ENCODE data around the gene CPLX1.

Gene CPLX1

DNA sequence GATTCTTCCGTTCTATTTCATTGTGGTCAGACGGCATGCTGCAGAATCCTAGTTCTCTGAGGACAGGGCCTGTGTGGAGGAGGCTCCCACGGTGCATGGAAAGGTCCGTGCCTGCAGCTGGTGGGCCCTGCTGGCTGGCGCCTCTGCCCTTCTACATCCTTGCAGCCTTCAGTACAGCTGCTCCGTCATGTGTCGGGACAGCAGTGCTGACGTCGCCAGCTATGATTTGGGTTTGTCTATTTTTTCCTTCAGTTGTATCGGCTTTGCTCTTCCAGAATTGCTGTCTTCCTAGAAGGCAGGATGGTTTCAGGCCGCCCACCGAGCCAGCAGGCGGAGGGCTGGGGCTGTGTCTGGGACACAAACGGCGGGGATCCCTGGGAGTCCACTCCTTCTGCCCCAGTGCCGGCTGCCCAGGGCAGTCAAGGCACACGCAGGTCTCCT is 32.1 kb upstream of the CPLX1 start:
- ChIA-PET CTCF (no interaction called here), POLR2A (no interaction called here)
- no peak for TF ChIP-seq TARDBP (IDR thresholded peaks at IDR 0.05)
- TF ChIP-seq L3MBTL2 (conservative IDR thresholded peaks at IDR 0.05): no peak
- TF ChIP-seq CTBP1 (IDR thresholded peaks at IDR 0.05; ENCODE audit: borderline replicate concordance): no peak
- no peak for TF ChIP-seq PKNOX1 (IDR thresholded peaks at IDR 0.05)
- no peak for TF ChIP-seq ELF4 (IDR thresholded peaks at IDR 0.05)
- TF ChIP-seq ZNF384 (IDR thresholded peaks at IDR 0.05): no peak
- TF ChIP-seq SUZ12 (IDR thresholded peaks at IDR 0.05): no peak
- TF ChIP-seq FOXM1 (IDR thresholded peaks at IDR 0.05; ENCODE audit: borderline replicate concordance): no peak
- no peak for TF ChIP-seq FOXA1 (IDR thresholded peaks at IDR 0.05)

GRCh38 chr4:857461-857860 is 31.5 kb upstream of the CPLX1 start:
- TF ChIP-seq SP1 (IDR thresholded peaks at IDR 0.05) (no peak), BHLHE40 (IDR thresholded peaks at IDR 0.05; ENCODE audit: borderline replicate concordance) (no peak), FOXM1 (IDR thresholded peaks at IDR 0.05; ENCODE audit: borderline replicate concordance) (no peak), L3MBTL2 (conservative IDR thresholded peaks at IDR 0.05) (no peak), PKNOX1 (IDR thresholded peaks at IDR 0.05) (no peak), FOXA1 (IDR thresholded peaks at IDR 0.05) (no peak), ELF4 (IDR thresholded peaks at IDR 0.05) (no peak), ARNT (IDR thresholded peaks at IDR 0.05) (no peak), ZNF384 (IDR thresholded peaks at IDR 0.05) (no peak), HDGF (IDR thresholded peaks at IDR 0.05; ENCODE audit: borderline replicate concordance) (no peak), SUZ12 (IDR thresholded peaks at IDR 0.05) (no peak), FOXK2 (IDR thresholded peaks at IDR 0.05) (no peak), LEF1 (IDR thresholded peaks at IDR 0.05; ENCODE audit: borderline replicate concordance) (no peak), TARDBP (IDR thresholded peaks at IDR 0.05) (no peak)
- POLR2A ChIA-PET: no interaction called here
- CTCF ChIA-PET: no interaction called here
- no peak for DNase-seq (ENCODE audit: extremely low spot score)

More for the DNA sequence above, 32.1 kb upstream of the CPLX1 start:
- no peak for DNase-seq (ENCODE audit: extremely low spot score)

DNA sequence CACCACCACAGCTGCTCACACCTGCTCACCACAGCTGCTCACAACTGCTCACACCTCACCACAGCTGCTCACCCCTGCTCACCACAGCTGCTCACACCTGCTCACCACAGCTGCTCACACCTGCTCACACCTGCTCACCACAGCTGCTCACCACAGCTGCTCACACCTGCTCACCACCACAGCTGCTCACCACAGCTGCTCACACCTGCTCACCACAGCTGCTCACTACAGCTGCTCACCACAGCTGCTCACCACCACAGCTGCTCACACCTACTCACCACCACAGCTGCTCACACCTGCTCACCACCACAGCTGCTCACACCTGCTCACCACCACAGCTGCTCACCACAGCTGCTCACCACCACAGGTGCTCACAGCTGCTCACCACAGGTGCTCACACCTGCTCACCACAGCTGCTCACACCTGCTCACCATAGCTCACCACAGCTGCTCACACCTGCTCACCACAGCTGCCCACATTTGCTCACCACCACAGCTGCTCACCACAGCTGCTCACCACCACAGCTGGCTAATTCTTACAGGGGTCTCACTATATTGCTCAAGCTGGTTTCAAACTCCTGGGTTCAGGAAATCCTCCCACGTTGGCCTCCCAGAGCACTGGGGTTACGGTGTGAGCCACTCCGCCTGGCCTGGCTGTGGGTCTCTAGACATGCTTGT is 30.4 kb upstream of the CPLX1 start:
- TF ChIP-seq L3MBTL2 (conservative IDR thresholded peaks at IDR 0.05) (no peak), NFRKB (IDR thresholded peaks at IDR 0.05) (no peak), TARDBP (IDR thresholded peaks at IDR 0.05) (no peak), ZNF384 (IDR thresholded peaks at IDR 0.05) (no peak), ARNT (IDR thresholded peaks at IDR 0.05) (no peak), PKNOX1 (IDR thresholded peaks at IDR 0.05) (no peak), FOXA1 (IDR thresholded peaks at IDR 0.05) (no peak), ELF4 (IDR thresholded peaks at IDR 0.05) (no peak), LEF1 (IDR thresholded peaks at IDR 0.05; ENCODE audit: borderline replicate concordance) (no peak)
- no peak for DNase-seq (ENCODE audit: extremely low spot score)
- POLR2A ChIA-PET: no interaction called here
- CTCF ChIA-PET: no interaction called here

GRCh38 chr4:855880-856224 is 29.9 kb upstream of the CPLX1 start:
- DNase-seq (ENCODE audit: extremely low spot score): no peak
- no peak for TF ChIP-seq CTBP1 (IDR thresholded peaks at IDR 0.05; ENCODE audit: borderline replicate concordance)
- no peak for TF ChIP-seq LEF1 (IDR thresholded peaks at IDR 0.05; ENCODE audit: borderline replicate concordance)
- no peak for TF ChIP-seq NFRKB (IDR thresholded peaks at IDR 0.05)
- no peak for TF ChIP-seq SUZ12 (IDR thresholded peaks at IDR 0.05)
- no peak for TF ChIP-seq L3MBTL2 (conservative IDR thresholded peaks at IDR 0.05)
- TF ChIP-seq BHLHE40 (IDR thresholded peaks at IDR 0.05; ENCODE audit: borderline replicate concordance): no peak
- no peak for TF ChIP-seq ZNF384 (IDR thresholded peaks at IDR 0.05)
- no peak for TF ChIP-seq FOXK2 (IDR thresholded peaks at IDR 0.05)
- no peak for TF ChIP-seq PKNOX1 (IDR thresholded peaks at IDR 0.05)
- no peak for TF ChIP-seq HDGF (IDR thresholded peaks at IDR 0.05; ENCODE audit: borderline replicate concordance)
- no peak for TF ChIP-seq FOXM1 (IDR thresholded peaks at IDR 0.05; ENCODE audit: borderline replicate concordance)
- no peak for TF ChIP-seq SP1 (IDR thresholded peaks at IDR 0.05)
- TF ChIP-seq FOXA1 (IDR thresholded peaks at IDR 0.05): no peak
- no peak for TF ChIP-seq TARDBP (IDR thresholded peaks at IDR 0.05)
- CTCF ChIA-PET: no interaction called here

DNA sequence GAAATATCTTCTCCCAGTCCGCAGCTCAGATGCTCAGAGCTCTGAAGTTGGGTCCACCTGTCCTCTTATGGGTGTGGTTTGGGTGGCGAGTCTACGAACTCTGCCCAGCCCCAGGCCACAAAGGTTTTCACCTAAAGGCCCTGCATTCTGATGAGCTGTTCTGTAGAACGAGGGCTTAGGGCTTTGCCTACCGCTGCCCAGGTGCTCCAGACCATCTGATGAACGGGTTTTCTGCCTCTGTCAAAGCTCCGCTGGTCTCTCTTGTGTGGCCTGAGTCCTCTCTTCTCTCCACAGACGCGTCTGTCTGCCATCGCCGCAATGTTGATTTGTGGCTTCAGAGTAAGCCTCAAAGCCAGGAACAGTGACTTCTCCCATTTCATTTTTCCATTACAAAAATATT is 28.4 kb upstream of the CPLX1 start:
- POLR2A ChIA-PET: no interaction called here
- DNase-seq (ENCODE audit: extremely low spot score): no peak
- TF ChIP-seq TARDBP (IDR thresholded peaks at IDR 0.05): no peak
- no peak for TF ChIP-seq L3MBTL2 (conservative IDR thresholded peaks at IDR 0.05)
- TF ChIP-seq LEF1 (IDR thresholded peaks at IDR 0.05; ENCODE audit: borderline replicate concordance): no peak
- TF ChIP-seq FOXM1 (IDR thresholded peaks at IDR 0.05; ENCODE audit: borderline replicate concordance): no peak
- TF ChIP-seq PKNOX1 (IDR thresholded peaks at IDR 0.05): no peak
- CTCF ChIA-PET: no interaction called here

More at GRCh38 chr4:855880-856224, 29.9 kb upstream of the CPLX1 start:
- POLR2A ChIA-PET: no interaction called here

Data from HEK293T (cell line).